Effector memory CD8-positive, alpha-beta T cell (primary cell): ENCODE data around the gene PIGX.

Experiments
- ATAC-seq: fragments of 150-1000 bp; cut with Tn5 transposase; replicated peaks from 2 replicates; pipeline ENCODE4 v1.10.0; 2021; ENCODE audit warnings: mild to moderate bottlenecking, moderate library complexity
- DNase-seq, 3 experiments: peaks; one replicate each; pipeline ENCODE4 v3.0.0; 2021
- H3K27ac Mint-ChIP-seq, 2 donors: one replicate each; pipeline ENCODE4 v1.8.0; 2022; ENCODE audit warnings: mild to moderate bottlenecking in 2 of 2, mixed read lengths in 2 of 2, moderate library complexity in 2 of 2
- H3K27me3 Mint-ChIP-seq, 2 donors: one replicate each; pipeline ENCODE4 v1.8.0; 2022; ENCODE audit warnings: mixed read lengths in 2 of 2
- H3K36me3 Mint-ChIP-seq: one replicate; pipeline ENCODE4 v1.8.0; 2022; ENCODE audit warnings: mild to moderate bottlenecking, moderate library complexity, mixed read lengths; ENCODE audit not compliant: insufficient read depth
- H3K4me1 Mint-ChIP-seq, 2 donors: one replicate each; pipeline ENCODE4 v1.8.0; 2022; ENCODE audit warnings: low read depth in 2 of 2, mixed read lengths in 2 of 2
- H3K4me3 Mint-ChIP-seq, 2 donors: one replicate each; pipeline ENCODE4 v1.8.0; 2022; ENCODE audit warnings: mild to moderate bottlenecking in 2 of 2, mixed read lengths in 2 of 2, moderate library complexity in 2 of 2
- H3K9me3 Mint-ChIP-seq, 2 donors: one replicate each; pipeline ENCODE4 v1.8.0; 2022; ENCODE audit warnings: mixed read lengths in 2 of 2

The PIGX gene

DNA sequence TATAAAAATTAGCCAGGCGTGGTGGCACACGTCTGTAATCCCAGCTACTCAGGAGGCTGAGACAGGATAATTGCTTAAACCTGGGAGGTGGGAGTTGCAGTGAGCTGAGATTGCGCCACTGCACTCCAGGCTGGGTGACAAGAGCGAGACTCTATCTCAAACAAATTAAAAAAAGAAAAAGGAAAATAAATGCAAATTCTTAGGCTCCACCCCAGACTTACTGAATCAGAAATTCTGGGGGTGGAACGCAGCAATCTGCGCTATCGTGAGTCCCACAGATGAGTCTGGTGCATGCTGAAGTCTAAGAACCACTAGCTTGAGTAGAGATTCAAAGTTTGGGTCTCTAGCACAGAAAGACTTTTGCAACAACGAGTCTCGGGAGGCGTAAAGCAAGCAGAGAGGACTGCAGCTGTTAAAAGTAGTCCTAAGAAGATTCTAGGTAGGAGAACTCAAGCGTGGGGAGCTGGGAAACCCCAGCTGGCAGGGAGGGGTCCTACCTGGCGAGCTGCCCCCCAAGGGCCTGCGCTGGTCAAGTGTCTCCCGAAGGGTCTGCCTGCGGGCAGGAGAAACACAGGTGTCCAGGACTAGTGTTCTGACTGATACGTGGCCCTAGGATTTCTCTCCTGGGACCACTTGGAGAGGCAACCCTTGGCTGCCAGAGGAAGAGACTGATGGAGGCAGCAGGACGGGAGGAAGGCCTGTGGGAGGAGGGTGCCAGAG lies 22.1 kb upstream of the PIGX start:
- Mint-ChIP-seq H3K36me3 (peaks cover 1% of the 10 kb centered on the region), H3K4me1 (peaks cover 5% of the 10 kb centered on the region in 2 donors), H3K27ac (no peak overlapping the region), H3K27me3 (no peaks in the 10 kb centered on the region), H3K4me3 (no peak overlapping the region), H3K9me3 (no peaks in the 10 kb centered on the region)
- DNase-seq (no peak), ATAC-seq (no peak)

- Mint-ChIP-seq H3K27ac (no peak overlapping the region), H3K27me3 (no peaks in the 10 kb centered on the region), H3K4me1 (peaks cover 0 to 7% of the 10 kb centered on the region in 2 donors), H3K9me3 (no peaks in the 10 kb centered on the region), H3K36me3 (peaks cover 10% of the 10 kb centered on the region), H3K4me3 (no peak overlapping the region)
- ATAC-seq (no peak), DNase-seq (no peak)
Observed at GRCh38 chr3:196691386-196691785, 20.8 kb upstream of the PIGX start.

DNA sequence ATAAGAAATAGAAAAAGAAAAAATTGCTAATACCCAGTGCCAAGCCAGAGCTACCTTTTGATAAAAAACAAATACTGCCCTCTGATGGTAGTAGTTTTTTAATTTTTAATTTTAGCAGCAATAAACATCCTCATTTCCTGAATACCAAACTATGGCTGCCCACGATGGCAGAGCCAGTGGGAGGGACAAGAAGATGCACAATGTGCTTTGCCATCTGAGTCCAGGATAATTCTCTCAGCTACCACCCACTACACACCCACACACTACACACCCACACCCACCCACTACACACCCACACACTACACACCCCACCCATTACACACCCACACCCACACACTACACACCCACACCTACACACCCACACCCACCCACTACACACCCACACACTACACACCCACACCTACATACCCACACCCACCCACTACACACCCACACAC lies 18.0 kb upstream of the PIGX start:
- Mint-ChIP-seq H3K27ac (peak overlapping the region; percentile 44 to 46), H3K27me3 (no peaks in the 10 kb centered on the region), H3K36me3 (peaks cover 10% of the 10 kb centered on the region), H3K9me3 (no peaks in the 10 kb centered on the region), H3K4me1 (peaks cover 0 to 7% of the 10 kb centered on the region in 2 donors), H3K4me3 (no peak overlapping the region)
- DNase-seq (peak in 2 of 3 experiments; percentile 5 to 15), ATAC-seq (peak; percentile 64)

GRCh38 chr3:196694941-196695848 lies 17.0 kb upstream of the PIGX start:
- ATAC-seq: peak; percentile 67
- no peaks in the 10 kb centered on the region for H3K9me3 Mint-ChIP-seq
- peaks cover 0 to 7% of the 10 kb centered on the region in 2 donors for H3K4me1 Mint-ChIP-seq
- DNase-seq: peak; percentile 19 to 41 (median 31)
- peaks cover 10% of the 10 kb centered on the region for H3K36me3 Mint-ChIP-seq
- H3K27ac Mint-ChIP-seq: peak overlapping the region; percentile 91 to 92
- no peaks in the 10 kb centered on the region for H3K27me3 Mint-ChIP-seq
- peak overlapping the region in 1 of 2 donors; percentile 53 for H3K4me3 Mint-ChIP-seq

- H3K4me1 Mint-ChIP-seq: peaks cover 0 to 7% of the 10 kb centered on the region in 2 donors
- DNase-seq (no peak), ATAC-seq (no peak)
- peak overlapping the region; percentile 91 to 92 for H3K27ac Mint-ChIP-seq
- H3K4me3 Mint-ChIP-seq: peak overlapping the region in 1 of 2 donors; percentile 53
- no peaks in the 10 kb centered on the region for H3K27me3 Mint-ChIP-seq
- H3K36me3 Mint-ChIP-seq: peaks cover 10% of the 10 kb centered on the region
- H3K9me3 Mint-ChIP-seq: no peaks in the 10 kb centered on the region
Observed at GRCh38 chr3:196695849-196696226, 16.3 kb upstream of the PIGX start.

DNA sequence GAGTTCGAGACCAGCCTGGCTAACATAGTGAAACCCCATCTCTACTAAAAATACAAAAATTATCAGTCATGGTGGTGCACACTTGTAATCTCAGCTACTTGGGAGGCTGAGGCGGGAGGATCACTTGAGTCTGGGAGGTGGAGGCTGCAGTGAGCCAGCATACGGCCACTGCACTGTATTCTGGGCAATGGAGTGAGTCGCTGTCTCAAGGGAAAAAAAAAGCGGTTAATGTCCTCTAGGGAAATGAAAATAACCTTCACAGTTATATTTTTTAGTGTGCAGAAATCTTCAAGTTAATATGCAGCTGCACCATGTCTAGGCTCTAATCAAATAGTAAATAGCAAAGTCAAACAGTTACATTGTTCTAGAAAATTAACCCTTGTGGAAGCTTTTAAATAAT lies 14.9 kb upstream of the PIGX start:
- H3K27ac Mint-ChIP-seq: no peak overlapping the region
- no peaks in the 10 kb centered on the region for H3K27me3 Mint-ChIP-seq
- no peak for DNase-seq
- H3K4me3 Mint-ChIP-seq: no peak overlapping the region
- peaks cover 0 to 7% of the 10 kb centered on the region in 2 donors for H3K4me1 Mint-ChIP-seq
- ATAC-seq: no peak
- no peaks in the 10 kb centered on the region for H3K9me3 Mint-ChIP-seq
- peaks cover 10% of the 10 kb centered on the region for H3K36me3 Mint-ChIP-seq

GRCh38 chr3:196699749-196700148 lies 12.4 kb upstream of the PIGX start:
- Mint-ChIP-seq H3K27me3 (no peaks in the 10 kb centered on the region), H3K4me1 (peaks cover 0 to 5% of the 10 kb centered on the region in 2 donors)

GRCh38 chr3:196700801-196701200 lies 11.4 kb upstream of the PIGX start:
- ATAC-seq (no peak), DNase-seq (no peak)
- no peak overlapping the region for H3K27ac Mint-ChIP-seq
- H3K27me3 Mint-ChIP-seq: no peaks in the 10 kb centered on the region
- peaks cover 0 to 2% of the 10 kb centered on the region in 2 donors for H3K4me1 Mint-ChIP-seq
- no peak overlapping the region for H3K4me3 Mint-ChIP-seq
- peaks cover 2% of the 10 kb centered on the region for H3K36me3 Mint-ChIP-seq
- H3K9me3 Mint-ChIP-seq: no peaks in the 10 kb centered on the region

More at GRCh38 chr3:196699749-196700148, 12.4 kb upstream of the PIGX start:
- ATAC-seq: no peak
- DNase-seq: no peak
- Mint-ChIP-seq H3K27ac (peak overlapping the region in 1 of 2 donors; percentile 20), H3K4me3 (no peak overlapping the region), H3K9me3 (no peaks in the 10 kb centered on the region), H3K36me3 (peaks cover 10% of the 10 kb centered on the region)

- no peak for DNase-seq
- ATAC-seq: no peak
- Mint-ChIP-seq H3K4me3 (no peak overlapping the region), H3K36me3 (peaks cover 10% of the 10 kb centered on the region), H3K9me3 (no peaks in the 10 kb centered on the region), H3K27me3 (no peaks in the 10 kb centered on the region), H3K4me1 (peaks cover 2% of the 10 kb centered on the region in 2 donors), H3K27ac (no peak overlapping the region)
Observed at GRCh38 chr3:196706327-196706726, 5.8 kb upstream of the PIGX start.

DNA sequence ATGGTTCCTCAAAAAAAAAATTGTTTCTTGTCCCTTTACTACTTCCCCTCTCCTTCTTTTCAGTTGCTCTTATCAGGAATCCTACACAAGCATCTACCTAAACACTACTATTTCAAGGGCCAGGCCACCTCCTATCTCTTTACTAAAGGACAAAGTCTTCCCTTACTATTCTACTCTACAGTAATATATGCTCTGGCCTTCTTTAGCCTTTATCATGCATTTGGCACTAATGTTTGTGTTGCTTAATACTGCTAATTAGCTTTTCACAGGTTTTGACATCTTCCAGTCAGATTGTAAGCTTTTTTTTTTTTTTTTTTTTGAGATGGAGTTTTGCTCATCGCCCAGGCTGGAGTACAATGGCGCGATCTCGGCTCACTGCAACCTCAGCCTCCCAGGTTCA lies 5.4 kb upstream of the PIGX start:
- H3K36me3 Mint-ChIP-seq: peaks cover 14% of the 10 kb centered on the region
- no peak overlapping the region for H3K4me3 Mint-ChIP-seq
- no peak overlapping the region for H3K27ac Mint-ChIP-seq
- no peaks in the 10 kb centered on the region for H3K27me3 Mint-ChIP-seq
- H3K9me3 Mint-ChIP-seq: no peaks in the 10 kb centered on the region
- H3K4me1 Mint-ChIP-seq: peaks cover 6% of the 10 kb centered on the region in 2 donors
- DNase-seq (no peak), ATAC-seq (no peak)

DNA sequence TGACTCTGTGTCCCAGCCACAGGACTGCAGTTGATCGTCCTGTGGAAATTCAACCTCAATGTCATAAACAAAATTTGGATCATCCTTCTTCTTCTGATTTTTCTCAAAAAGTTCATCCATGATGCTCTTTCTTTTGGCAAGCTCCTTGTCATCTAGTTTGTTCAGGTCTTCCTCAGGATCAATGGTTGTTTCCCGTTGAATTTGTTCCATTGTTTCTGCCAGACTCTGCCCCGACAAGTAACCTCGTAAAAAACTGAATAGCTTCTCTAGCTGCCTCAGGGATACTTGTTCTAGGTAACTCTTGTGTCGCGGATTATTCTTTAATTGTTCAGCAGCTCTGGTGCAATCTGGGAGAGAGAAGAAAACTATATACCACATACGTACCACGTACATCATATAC lies 4.6 kb upstream of the PIGX start:
- Mint-ChIP-seq H3K27ac (peak overlapping the region in 1 of 2 donors; percentile 11), H3K27me3 (no peaks in the 10 kb centered on the region), H3K9me3 (no peaks in the 10 kb centered on the region), H3K4me1 (peaks cover 8% of the 10 kb centered on the region in 2 donors), H3K4me3 (no peak overlapping the region), H3K36me3 (peaks cover 20% of the 10 kb centered on the region)
- DNase-seq (no peak), ATAC-seq (no peak)

DNA sequence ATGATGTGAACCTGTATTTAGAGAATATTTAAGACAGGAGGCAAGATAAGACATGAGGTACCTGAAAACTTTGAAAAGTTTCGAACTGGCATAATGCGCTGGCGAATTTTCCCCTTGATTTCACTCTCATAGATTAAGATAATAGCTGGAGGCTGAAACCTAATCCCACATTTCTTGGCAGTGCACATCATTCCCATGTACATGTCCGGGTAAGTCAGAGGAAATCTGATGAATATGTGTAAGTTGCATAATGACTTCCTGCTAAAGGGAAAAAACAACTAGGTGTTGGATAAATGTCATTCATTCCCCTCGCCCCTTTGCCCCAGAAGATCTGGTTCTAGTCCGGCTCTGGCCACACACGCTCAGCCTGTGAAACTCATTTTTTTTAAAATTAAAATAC lies 3.7 kb upstream of the PIGX start:
- DNase-seq (no peak), ATAC-seq (no peak)
- no peak overlapping the region for H3K27ac Mint-ChIP-seq
- H3K4me1 Mint-ChIP-seq: peaks cover 13 to 14% of the 10 kb centered on the region in 2 donors
- H3K4me3 Mint-ChIP-seq: no peak overlapping the region
- H3K27me3 Mint-ChIP-seq: no peaks in the 10 kb centered on the region
- H3K9me3 Mint-ChIP-seq: no peaks in the 10 kb centered on the region
- H3K36me3 Mint-ChIP-seq: peaks cover 27% of the 10 kb centered on the region

- peak overlapping the region; percentile 81 to 82 for H3K4me3 Mint-ChIP-seq
- no peaks in the 10 kb centered on the region for H3K9me3 Mint-ChIP-seq
- DNase-seq (peak in 1 of 3 experiments; percentile 66), ATAC-seq (peak; percentile 46)
- H3K27ac Mint-ChIP-seq: peak overlapping the region; percentile 93 to 95
- no peaks in the 10 kb centered on the region for H3K27me3 Mint-ChIP-seq
- peaks cover 27% of the 10 kb centered on the region for H3K36me3 Mint-ChIP-seq
- H3K4me1 Mint-ChIP-seq: peaks cover 14% of the 10 kb centered on the region in 2 donors
Observed at GRCh38 chr3:196712514-196713413, 587 bp downstream of the PIGX start.
